ENCODE results near the gene WASHC4. TPM values are rescaled to one million over a fixed set of nuclear protein-coding genes. Genes with fewer than 3 reads are reported as not detected.

WASHC4 gene
- total RNA-seq, 4 donors from 2014 or later = 23.5 to 32.5 (median 28.8) TPM

DNA sequence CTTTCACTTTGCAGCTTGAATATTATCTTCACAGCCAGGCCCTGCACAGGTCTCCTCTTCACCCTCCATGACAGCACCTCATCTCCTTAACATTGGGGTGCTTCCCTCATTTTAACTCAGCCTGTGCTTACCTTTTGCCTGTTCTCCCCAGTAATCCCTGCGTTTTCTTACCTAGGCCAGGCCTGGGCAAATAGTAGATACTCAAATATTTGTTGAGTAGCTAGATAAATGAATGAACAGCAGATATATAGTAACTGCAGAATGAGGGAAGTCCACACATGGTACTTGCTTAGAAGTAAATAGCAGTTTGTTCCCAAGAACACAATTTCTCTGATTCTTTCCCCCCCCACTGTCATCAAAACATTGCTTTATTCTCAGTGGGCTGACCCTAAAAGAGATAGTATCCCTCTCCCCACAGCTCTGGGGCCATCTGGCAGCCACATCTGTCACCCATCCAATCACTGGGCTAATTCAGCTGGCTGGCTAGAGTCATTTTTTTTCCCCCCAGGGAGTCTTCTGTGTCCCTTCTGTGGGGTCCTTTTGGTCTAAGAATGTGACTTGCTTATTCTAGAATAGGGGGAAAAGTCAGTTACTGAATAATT lies 85.2 kb downstream of the WASHC4 start:
- intact Hi-C loops (cut with DNase I; ENCODE audit: low total_unique reads) = no loop called here
- TF ChIP-seq, protein P1, sequence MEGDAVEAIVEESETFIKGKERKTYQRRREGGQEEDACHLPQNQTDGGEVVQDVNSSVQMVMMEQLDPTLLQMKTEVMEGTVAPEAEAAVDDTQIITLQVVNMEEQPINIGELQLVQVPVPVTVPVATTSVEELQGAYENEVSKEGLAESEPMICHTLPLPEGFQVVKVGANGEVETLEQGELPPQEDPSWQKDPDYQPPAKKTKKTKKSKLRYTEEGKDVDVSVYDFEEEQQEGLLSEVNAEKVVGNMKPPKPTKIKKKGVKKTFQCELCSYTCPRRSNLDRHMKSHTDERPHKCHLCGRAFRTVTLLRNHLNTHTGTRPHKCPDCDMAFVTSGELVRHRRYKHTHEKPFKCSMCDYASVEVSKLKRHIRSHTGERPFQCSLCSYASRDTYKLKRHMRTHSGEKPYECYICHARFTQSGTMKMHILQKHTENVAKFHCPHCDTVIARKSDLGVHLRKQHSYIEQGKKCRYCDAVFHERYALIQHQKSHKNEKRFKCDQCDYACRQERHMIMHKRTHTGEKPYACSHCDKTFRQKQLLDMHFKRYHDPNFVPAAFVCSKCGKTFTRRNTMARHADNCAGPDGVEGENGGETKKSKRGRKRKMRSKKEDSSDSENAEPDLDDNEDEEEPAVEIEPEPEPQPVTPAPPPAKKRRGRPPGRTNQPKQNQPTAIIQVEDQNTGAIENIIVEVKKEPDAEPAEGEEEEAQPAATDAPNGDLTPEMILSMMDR (IDR thresholded peaks at IDR 0.05) = no peak
- TF ChIP-seq POLR2A (IDR thresholded peaks at IDR 0.05) = no peak
- WGBS, 2 donors = 81 to 86% methylated on average over 1 of the region's 1 CpG
- no peak overlapping the region for H3K4me3 ChIP-seq (ENCODE audit: low read depth, poor library complexity, severe bottlenecking)
- DNase-seq (ENCODE audit: low spot score in 2 of 2) = no peak

DNA sequence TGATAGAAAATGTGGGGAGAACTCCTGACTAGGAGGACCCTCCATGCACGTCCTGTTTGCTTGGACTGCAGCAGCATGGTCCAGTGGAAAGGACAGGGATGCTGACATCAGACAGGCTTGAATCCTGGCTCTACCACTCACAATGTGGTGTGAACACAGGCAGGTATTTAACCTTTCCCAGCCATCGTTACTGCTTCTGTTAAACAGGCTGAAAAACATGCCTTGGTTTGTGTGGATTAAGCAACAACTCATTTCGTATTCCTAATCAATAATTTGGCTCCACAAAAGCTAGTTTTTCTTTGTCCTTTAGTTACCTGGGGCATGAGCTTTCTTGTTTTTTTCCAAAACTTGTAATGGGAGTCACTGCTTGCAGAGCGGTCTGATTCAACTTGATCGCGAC lies 87.4 kb downstream of the WASHC4 start:
- TF ChIP-seq, protein P1 (IDR thresholded peaks at IDR 0.05) = no peak
- TF ChIP-seq POLR2A (IDR thresholded peaks at IDR 0.05) = no peak
- no peak for DNase-seq (ENCODE audit: low spot score in 2 of 2)
- WGBS, 2 donors = 94 to 95% methylated on average over 6 of the region's 6 CpGs
- H3K4me3 ChIP-seq (ENCODE audit: low read depth, poor library complexity, severe bottlenecking) = no peak overlapping the region
- intact Hi-C loops (cut with DNase I; ENCODE audit: low total_unique reads) = no loop called here

DNA sequence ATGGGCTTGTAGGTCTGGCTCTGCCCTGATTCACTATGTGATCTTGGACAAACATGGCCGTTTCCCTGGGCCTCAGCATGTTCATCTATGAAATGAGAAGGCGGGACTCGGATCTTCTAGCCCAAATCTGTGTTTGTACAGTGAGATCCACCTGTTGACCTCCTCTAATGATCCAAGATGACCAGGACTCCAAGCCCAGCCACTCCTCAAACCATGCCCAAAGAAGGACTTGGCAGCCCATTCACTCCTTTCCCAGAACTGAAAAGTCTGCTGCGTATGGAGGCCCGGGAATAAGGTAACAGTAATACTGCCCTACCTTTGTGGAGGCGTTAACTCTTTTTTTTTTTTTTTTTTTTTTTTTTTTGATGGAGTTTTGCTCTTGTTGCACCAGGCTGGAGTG lies 88.6 kb downstream of the WASHC4 start:
- no peak for TF ChIP-seq POLR2A (IDR thresholded peaks at IDR 0.05)
- TF ChIP-seq, protein P1 (IDR thresholded peaks at IDR 0.05) = no peak
- H3K4me3 ChIP-seq (ENCODE audit: low read depth, poor library complexity, severe bottlenecking) = no peak overlapping the region
- no peak for DNase-seq (ENCODE audit: low spot score in 2 of 2)
- intact Hi-C loops (cut with DNase I; ENCODE audit: low total_unique reads) = no loop called here
- WGBS, 2 donors = 94 to 96% methylated on average over 6 of the region's 6 CpGs

DNA sequence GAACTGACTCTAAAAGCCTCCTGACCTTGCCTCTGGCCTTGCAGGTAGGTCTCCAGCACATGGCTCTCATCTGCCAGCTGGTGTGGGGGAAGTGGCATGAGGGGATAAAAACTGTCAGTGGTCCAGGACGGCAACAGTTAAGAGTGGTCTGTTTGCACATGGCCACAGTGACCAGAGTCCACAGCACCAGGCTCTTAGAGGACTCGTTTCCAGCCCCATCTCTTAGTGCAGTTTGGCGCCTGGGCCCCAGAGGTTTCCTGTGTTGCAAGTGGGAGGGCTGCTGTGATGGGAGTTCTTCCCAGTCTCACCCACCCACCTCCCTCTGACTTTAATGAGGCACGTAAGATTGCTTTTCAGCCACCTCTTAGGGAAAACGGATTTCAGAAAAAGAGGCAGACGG lies 91.4 kb downstream of the WASHC4 start:
- 80 to 88% methylated on average over 6 of the region's 6 CpGs for WGBS, 2 donors
- H3K4me3 ChIP-seq (ENCODE audit: low read depth, poor library complexity, severe bottlenecking) = no peak overlapping the region
- TF ChIP-seq POLR2A (IDR thresholded peaks at IDR 0.05) = no peak
- TF ChIP-seq, protein P1 (IDR thresholded peaks at IDR 0.05) = no peak
- DNase-seq (ENCODE audit: low spot score in 2 of 2) = no peak
- intact Hi-C loops (cut with DNase I; ENCODE audit: low total_unique reads) = no loop called here

GRCh38 chr12:105200385-105200784 lies 92.9 kb downstream of the WASHC4 start:
- intact Hi-C loops (cut with DNase I; ENCODE audit: low total_unique reads) = no loop called here
- 95 to 100% methylated on average over 4 of the region's 4 CpGs for WGBS, 2 donors
- no peak for DNase-seq (ENCODE audit: low spot score in 2 of 2)
- no peak for TF ChIP-seq POLR2A (IDR thresholded peaks at IDR 0.05)
- TF ChIP-seq, protein P1 (IDR thresholded peaks at IDR 0.05) = no peak
- H3K4me3 ChIP-seq (ENCODE audit: low read depth, poor library complexity, severe bottlenecking) = no peak overlapping the region

DNA sequence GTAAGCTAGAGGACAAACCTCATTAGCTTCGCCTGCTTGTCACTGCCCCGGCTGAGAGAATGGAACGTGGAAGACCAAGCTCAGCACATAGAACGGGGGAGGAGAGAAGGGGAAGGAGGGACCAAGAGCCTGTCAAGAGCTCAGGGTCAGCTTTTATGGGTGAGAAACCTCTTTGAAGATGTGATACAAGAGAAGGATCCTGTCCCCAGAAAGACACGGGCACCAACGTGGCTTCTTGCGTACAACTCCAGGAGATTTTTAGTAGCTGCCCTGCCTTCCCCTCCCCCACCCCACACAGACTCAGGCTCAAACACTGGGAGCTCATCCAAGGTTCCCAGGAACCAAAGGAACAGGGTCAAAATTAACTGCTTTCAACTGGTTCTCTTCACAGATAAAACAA lies 93.8 kb downstream of the WASHC4 start:
- intact Hi-C loops (cut with DNase I; ENCODE audit: low total_unique reads) = no loop called here
- 84 to 86% methylated on average over 7 of the region's 7 CpGs for WGBS, 2 donors
- TF ChIP-seq POLR2A (IDR thresholded peaks at IDR 0.05) = no peak
- TF ChIP-seq, protein P1 (IDR thresholded peaks at IDR 0.05) = no peak
- DNase-seq (ENCODE audit: low spot score in 2 of 2) = no peak
- H3K4me3 ChIP-seq (ENCODE audit: low read depth, poor library complexity, severe bottlenecking) = no peak overlapping the region
